ENCODE data around the gene JRKL. TPM values are rescaled to one million over a fixed set of nuclear protein-coding genes. Genes with fewer than 3 reads are reported as not detected.
"Not testable (repeated sequence)": the region's sequence is repeated elsewhere in the genome, so short reads cannot be mapped to it uniquely, and the experiment has no call there.

Gene JRKL
- total RNA-seq, 4 donors from 2014 or later, result 6.8 to 13.2 (median 8.5) TPM

DNA sequence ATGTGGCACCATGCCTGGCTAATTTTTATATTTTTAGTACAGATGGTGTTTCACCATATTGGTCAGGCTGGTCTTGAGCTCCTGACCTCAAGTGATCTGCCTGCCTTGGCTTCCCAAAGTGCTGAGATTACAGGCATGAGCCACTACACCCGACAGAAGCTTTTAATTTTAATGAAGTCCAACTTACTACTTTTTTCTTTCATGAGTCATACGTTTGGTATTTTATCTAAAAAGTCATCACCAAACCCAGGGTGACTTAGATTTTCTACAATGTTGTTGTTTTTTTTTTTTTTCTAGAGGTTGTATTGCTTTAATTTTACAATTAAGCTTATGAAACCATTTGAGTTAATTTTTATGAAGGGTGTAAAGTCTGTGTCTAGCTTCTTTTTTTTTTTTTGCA is 34.9 kb downstream of the JRKL start:
- H3K4me1 ChIP-seq, result no peaks in the 10 kb centered on the region
- H3K4me3 ChIP-seq, result no peak overlapping the region
- H3K9me3 ChIP-seq, result no peaks in the 10 kb centered on the region
- no peak overlapping the region for H3K27ac ChIP-seq
- no peaks in the 10 kb centered on the region for H3K36me3 ChIP-seq
- TF ChIP-seq, protein P1, sequence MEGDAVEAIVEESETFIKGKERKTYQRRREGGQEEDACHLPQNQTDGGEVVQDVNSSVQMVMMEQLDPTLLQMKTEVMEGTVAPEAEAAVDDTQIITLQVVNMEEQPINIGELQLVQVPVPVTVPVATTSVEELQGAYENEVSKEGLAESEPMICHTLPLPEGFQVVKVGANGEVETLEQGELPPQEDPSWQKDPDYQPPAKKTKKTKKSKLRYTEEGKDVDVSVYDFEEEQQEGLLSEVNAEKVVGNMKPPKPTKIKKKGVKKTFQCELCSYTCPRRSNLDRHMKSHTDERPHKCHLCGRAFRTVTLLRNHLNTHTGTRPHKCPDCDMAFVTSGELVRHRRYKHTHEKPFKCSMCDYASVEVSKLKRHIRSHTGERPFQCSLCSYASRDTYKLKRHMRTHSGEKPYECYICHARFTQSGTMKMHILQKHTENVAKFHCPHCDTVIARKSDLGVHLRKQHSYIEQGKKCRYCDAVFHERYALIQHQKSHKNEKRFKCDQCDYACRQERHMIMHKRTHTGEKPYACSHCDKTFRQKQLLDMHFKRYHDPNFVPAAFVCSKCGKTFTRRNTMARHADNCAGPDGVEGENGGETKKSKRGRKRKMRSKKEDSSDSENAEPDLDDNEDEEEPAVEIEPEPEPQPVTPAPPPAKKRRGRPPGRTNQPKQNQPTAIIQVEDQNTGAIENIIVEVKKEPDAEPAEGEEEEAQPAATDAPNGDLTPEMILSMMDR (IDR thresholded peaks at IDR 0.05), result no peak
- TF ChIP-seq POLR2A (IDR thresholded peaks at IDR 0.05), result no peak
- DNase-seq, result no peak
- H3K27me3 ChIP-seq, result no peaks in the 10 kb centered on the region

DNA sequence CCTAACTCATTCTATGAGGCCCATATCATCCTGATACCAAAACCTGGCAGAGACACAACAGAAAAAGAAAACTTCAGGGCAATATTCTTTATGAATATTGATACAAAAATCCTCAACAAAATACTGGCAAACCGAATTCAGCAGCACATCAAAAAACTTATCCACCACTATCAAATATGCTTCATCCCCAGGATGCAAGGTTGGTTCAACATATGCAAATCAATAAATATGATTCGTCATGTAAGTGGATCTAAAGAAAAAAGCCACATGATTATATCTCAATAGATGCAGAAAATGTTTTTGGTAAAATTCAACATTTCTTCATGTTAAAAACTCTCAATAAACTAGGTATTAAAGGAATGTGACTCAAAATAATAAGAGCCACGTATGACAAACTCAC is 40.9 kb downstream of the JRKL start:
- no peak for DNase-seq
- TF ChIP-seq, protein P1 (IDR thresholded peaks at IDR 0.05), result no peak
- TF ChIP-seq POLR2A (IDR thresholded peaks at IDR 0.05), result no peak
- no peaks in the 10 kb centered on the region for H3K36me3 ChIP-seq

DNA sequence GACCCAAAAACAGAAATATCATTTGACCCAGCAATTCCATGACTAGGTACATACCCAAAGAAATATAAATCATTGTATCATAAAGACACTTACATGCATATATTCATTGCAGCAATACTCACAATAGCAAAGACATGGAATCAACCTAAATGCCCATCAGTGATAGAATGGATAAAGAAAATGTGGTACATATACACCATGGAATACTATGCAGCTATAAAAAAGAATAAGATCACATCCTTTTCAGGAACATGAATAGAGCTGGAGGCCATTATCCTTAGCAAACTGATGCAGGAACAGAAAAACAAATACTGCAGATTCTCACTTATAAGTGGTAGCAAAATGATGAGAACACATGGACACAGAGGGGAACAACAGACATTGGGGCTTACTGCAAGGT is 42.8 kb downstream of the JRKL start:
- DNase-seq, H3K4me3 ChIP-seq, H3K9me3 ChIP-seq, H3K4me1 ChIP-seq, H3K27me3 ChIP-seq, H3K27ac ChIP-seq, H3K36me3 ChIP-seq: not testable (repeated sequence)

More for the DNA sequence above, 40.9 kb downstream of the JRKL start:
- Histone ChIP-seq H3K27ac (no peak overlapping the region), H3K9me3 (no peaks in the 10 kb centered on the region), H3K27me3 (no peaks in the 10 kb centered on the region), H3K4me3 (no peak overlapping the region), H3K4me1 (no peaks in the 10 kb centered on the region)

Small RNAs within 50 kb of the gene (small RNA-seq; reads per million reads assigned to genes)
- gene MIR1260B, result 0 reads per million in 2 donors

Other genes with a start within 250 kb of the JRKL start
- 10 to 100 TPM in 3 of 4 donors, 1 to 10 TPM in 1; 8.4 to 60.2 (median 22.7) TPM for gene MAML2, start 46.8 kb upstream of the JRKL start, total RNA-seq
- gene CCDC82, start 101 bp upstream of the JRKL start, total RNA-seq, result 10 to 100 TPM; 19.3 to 63.5 (median 31.1) TPM